Sigmoid colon (tissue), 4 donors: ENCODE data around the gene OAS2.

ENCODE experiments used
- CTCF ChIP-seq, 4 experiments: fragments of 450-650 bp in 3 of 4; fragments of 200-600 bp in 1 of 4; IDR thresholded peaks; one replicate each; pipeline ENCODE4 v1.5.1; 2016 to 2019; ENCODE audit warnings: antibody characterized with exemption in 4 of 4, mild to moderate bottlenecking in 3 of 4, moderate library complexity in 2 of 4
- EP300 ChIP-seq, 4 donors: sonication (generic); formaldehyde crosslinking; IDR thresholded peaks; one replicate each; pipeline ENCODE4 v1.6.1; 2017; ENCODE audit warnings: antibody characterized with exemption in 4 of 4
- POLR2A ChIP-seq, 2 donors: fragments of 450-650 bp; IDR thresholded peaks; one replicate each; pipeline ENCODE4 v1.6.1; 2016; ENCODE audit warnings: antibody characterized with exemption in 2 of 2, mild to moderate bottlenecking in 2 of 2, moderate library complexity in 2 of 2
- POLR2AphosphoS5 ChIP-seq, 4 donors: sonication (generic); formaldehyde crosslinking; IDR thresholded peaks; one replicate each; pipeline ENCODE4 v1.6.1; 2017; ENCODE audit warnings: antibody characterized with exemption in 4 of 4

GRCh38 chr12:112979041-112979680, 842 bp downstream of the OAS2 start:
- no peak for TF ChIP-seq POLR2A (IDR thresholded peaks at IDR 0.05)
- no peak for TF ChIP-seq CTCF (IDR thresholded peaks at IDR 0.05)
- TF ChIP-seq EP300 (IDR thresholded peaks at IDR 0.05): no peak
- TF ChIP-seq POLR2AphosphoS5 (IDR thresholded peaks at IDR 0.05): no peak
